ENCODE data around the gene FGF18. TPM values are rescaled to one million over a fixed set of nuclear protein-coding genes. Genes with fewer than 3 reads are reported as not detected.

FGF18 gene
- total and polyA plus RNA-seq, 9 of the 15 experiments (the other 6 are each of a cell fraction or from before 2014, with no cell fraction given): 0.05 to 0.18 (median 0.11) TPM; not detected in 6

GRCh38 chr5:171442287-171443042, 23.0 kb downstream of the FGF18 start:
- no peaks in the 10 kb centered on the region for H3K9me3 ChIP-seq (replicated peaks; ENCODE audit: control insufficient read depth, insufficient read depth, low read depth, low read length)
- H3K4me3 ChIP-seq: no peak overlapping the region
- ATAC-seq (peak; percentile 65), DNase-seq (ENCODE audit: extremely low read depth in 1 of 4, low spot score in 3 of 4) (peak; percentile 38 to 54 (median 46)), FAIRE-seq (no peak)
- H3K36me3 ChIP-seq (ENCODE audit: control insufficient read depth, insufficient read depth, low read length): no peaks in the 10 kb centered on the region
- H3K4me2 ChIP-seq (ENCODE audit: insufficient read depth, low read length): no peak overlapping the region
- in situ Hi-C loops (cut with MboI): no loop called here
- ChIA-PET CTCF (ENCODE audit: low intra/inter-chr PET ratio) (no interaction called here), POLR2A (interaction anchor here (0.6 to 1.5 kb wide), 3 partner anchors 21 to 359 kb away, joined by 3 read pairs; no protein-coding TSS in a partner anchor)
- WGBS (ENCODE audit: insufficient coverage, low coverage, missing lambda C conversion rate): 7% methylated on average over 9 of the region's 13 CpGs
- H2AFZ ChIP-seq (ENCODE audit: low read depth, low read length): no peak overlapping the region
- no peaks in the 10 kb centered on the region for H3K9me1 ChIP-seq (ENCODE audit: control insufficient read depth, insufficient read depth, low read length)
- peaks cover 16 to 18% of the 10 kb centered on the region in 2 experiments; a peak in 4 of 5 replicates for H3K4me1 ChIP-seq (replicated peaks in 1 of 2; ENCODE audit: control insufficient read depth in 2 of 2, insufficient read depth in 2 of 2, low read length in 2 of 2)
- no peaks in the 10 kb centered on the region for H3K79me2 ChIP-seq (ENCODE audit: control insufficient read depth, insufficient read depth, low read length)
- H4K20me1 ChIP-seq (replicated peaks; ENCODE audit: control insufficient read depth, insufficient read depth, low read length): peaks cover 9% of the 10 kb centered on the region; the same call in 1 of the 2 replicates
- no peak overlapping the region for H3K27ac ChIP-seq (ENCODE audit: extremely low read depth, low read depth, low read length)
- intact Hi-C loops (cut with micrococcal nuclease): no loop called here
- no peak overlapping the region for H3K9ac ChIP-seq (ENCODE audit: insufficient read depth in 1 of 2, low read depth in 2 of 2, low read length in 2 of 2)
- H3K27me3 ChIP-seq (ENCODE audit: control insufficient read depth in 2 of 2, insufficient read depth in 2 of 2, low read length in 2 of 2): peaks cover 2 to 57% of the 10 kb centered on the region in 2 experiments; a peak in 3 of 5 replicates
- no TSS peak for BruUV-seq (replicated peaks)
- TF ChIP-seq ZSCAN32 (CRISPR knock-in tag; IDR thresholded peaks at IDR 0.05) (peak; percentile 72; the same call in 1 of the 2 replicates), TSHZ1 (CRISPR knock-in tag; IDR thresholded peaks at IDR 0.05) (peak; percentile 90), KDM5B (IDR thresholded peaks at IDR 0.05; ENCODE audit: insufficient replicate concordance, low read depth, low read length) (no peak), ZKSCAN1 (IDR thresholded peaks at IDR 0.05; ENCODE audit: low read depth, low read length) (0 out of 2 replicates have a peak, but pooled peaks have one; percentile 21), ZNF121 (CRISPR knock-in tag; conservative IDR thresholded peaks at IDR 0.05) (peak; percentile 55; the same call in 1 of the 2 replicates), ZBTB17 (CRISPR knock-in tag; IDR thresholded peaks at IDR 0.05) (peak; percentile 19; the same call in 1 of the 2 replicates), PKNOX1 (IDR thresholded peaks at IDR 0.05) (peak; percentile 83), NFIC (IDR thresholded peaks at IDR 0.05) (peak; percentile 53), TEAD2 (tag; IDR thresholded peaks at IDR 0.05) (no peak), ZBTB43 (CRISPR knock-in tag; IDR thresholded peaks at IDR 0.05) (no peak), SOX6 (IDR thresholded peaks at IDR 0.05) (no peak), MEIS2 (IDR thresholded peaks at IDR 0.05; ENCODE audit: partially characterized antibody) (peak; percentile 93)
